B cell (primary cell): ENCODE data around the gene AKAP9. TPM values are rescaled to one million over a fixed set of nuclear protein-coding genes. Genes with fewer than 3 reads are reported as not detected.
A peak's percentile ranks its signal among the peaks of the same experiment; 100 is the strongest.

ENCODE experiments used
- ATAC-seq: fragments of 200-7000 bp; cut with Tn5 transposase; one replicate; pipeline ENCODE4 v1.10.0; 2021; ENCODE audit warnings: low read depth, mild to moderate bottlenecking, moderate number of reproducible peaks, moderate library complexity
- CTCF ChIA-PET: fragments of 350-600 bp; sonication (Branson Sonifier 250); formaldehyde crosslinking; loops from one replicate; lab custom pipeline; 2021; ENCODE audit warnings: antibody characterized with exemption, inconsistent platforms; lab: Charles Lee
- POLR2A ChIA-PET: fragments of 350-600 bp; sonication (Branson Sonifier 250); formaldehyde crosslinking; loops from one replicate; lab custom pipeline; 2021; ENCODE audit warnings: antibody characterized with exemption; lab: Charles Lee
- DNase-seq: peaks from one replicate; pipeline ENCODE4 v3.0.0; 2013
- H2AFZ ChIP-seq: 2 replicates; pipeline ENCODE4 v1.6.1; 2012; ENCODE audit warnings: mild to moderate bottlenecking, low read depth, low read length; ENCODE audit not compliant: insufficient read depth, poor library complexity, severe bottlenecking
- H3K27ac ChIP-seq, 2 donors: 1 replicate in 1 of 2; 2 replicates in 1 of 2; pipeline ENCODE4 v1.5.1; 2012 to 2013; ENCODE audit warnings: low read length in 2 of 2, mild to moderate bottlenecking in 2 of 2, moderate library complexity in 1 of 2
- H3K27me3 ChIP-seq, 4 experiments: fragments of 200-600 bp in 1 of 4; sonication (generic) in 1 of 4; replicated peaks in 1 of 4; 1 replicate in 2 of 4; 2 replicates in 2 of 4; pipeline versions ENCODE4 v1.6.1 to v1.7.0; 2013 to 2016; ENCODE audit warnings: low read length in 3 of 4, mild to moderate bottlenecking in 2 of 4, mixed read lengths in 1 of 4, moderate library complexity in 1 of 4; ENCODE audit not compliant: insufficient read depth in 4 of 4, control insufficient read depth in 3 of 4; ENCODE audit errors: control extremely low read depth in 1 of 4
- H3K36me3 ChIP-seq, 2 experiments: replicated peaks in 1 of 2; 1 replicate in 1 of 2; 2 replicates in 1 of 2; pipeline versions ENCODE4 v1.6.1 to v1.7.1; 2013; ENCODE audit warnings: low read length in 1 of 2; ENCODE audit not compliant: insufficient read depth in 2 of 2, control insufficient read depth in 1 of 2; ENCODE audit errors: control extremely low read depth in 1 of 2, extremely low read depth in 1 of 2
- H3K4me1 ChIP-seq, 2 donors: fragments of 200-600 bp in 1 of 2; sonication (generic) in 1 of 2; 1 replicate in 1 of 2; 2 replicates in 1 of 2; pipeline versions ENCODE4 v1.5.1 to v1.6.1; 2013 to 2017; ENCODE audit warnings: low read length in 2 of 2; ENCODE audit not compliant: control insufficient read depth in 2 of 2, insufficient read depth in 2 of 2
- H3K4me2 ChIP-seq: replicated peaks from 2 replicates; pipeline ENCODE3; 2012; ENCODE audit warnings: mild to moderate bottlenecking, low read depth, low read length; ENCODE audit not compliant: poor library complexity, severe bottlenecking
- H3K4me3 ChIP-seq, 5 experiments: fragments of 200-600 bp in 1 of 5; sonication (generic) in 1 of 5; 1 replicate in 3 of 5; 2 replicates in 2 of 5; pipeline versions ENCODE4 v1.5.1 to v1.7.0; 2011 to 2016; ENCODE audit warnings: low read length in 4 of 5, mild to moderate bottlenecking in 4 of 5, low read depth in 2 of 5, control low read depth in 1 of 5, moderate library complexity in 1 of 5; ENCODE audit not compliant: insufficient read depth in 1 of 5; ENCODE audit errors: control extremely low read depth in 1 of 5, extremely low read depth in 1 of 5
- H3K79me2 ChIP-seq: fragments of 200-600 bp; sonication (generic); one replicate; pipeline ENCODE4 v1.6.0; 2016; ENCODE audit warnings: low read length; ENCODE audit not compliant: control insufficient read depth, insufficient read depth
- H3K9ac ChIP-seq: fragments of 200-600 bp; sonication (generic); 2 replicates; pipeline ENCODE4 v1.6.1; 2017; ENCODE audit warnings: mild to moderate bottlenecking, low read length, moderate library complexity
- H3K9me3 ChIP-seq, 3 donors: one replicate each; pipeline versions ENCODE4 v1.6.1 to v1.7.1; 2013; ENCODE audit warnings: low read length in 2 of 3; ENCODE audit not compliant: control insufficient read depth in 2 of 3, insufficient read depth in 1 of 3; ENCODE audit errors: control extremely low read depth in 1 of 3
- H4K20me1 ChIP-seq: 2 replicates; pipeline ENCODE4 v1.6.0; 2012; ENCODE audit warnings: mild to moderate bottlenecking, low read length; ENCODE audit not compliant: insufficient read depth, control insufficient read depth, poor library complexity, severe bottlenecking
- H3K27ac Mint-ChIP-seq: one replicate; pipeline ENCODE4 v1.8.0; 2021; ENCODE audit warnings: mixed read lengths
- H3K27me3 Mint-ChIP-seq: one replicate; pipeline ENCODE4 v1.8.0; 2021; ENCODE audit warnings: mixed read lengths
- H3K4me1 Mint-ChIP-seq: one replicate; pipeline ENCODE4 v1.8.0; 2021; ENCODE audit warnings: mixed read lengths
- H3K4me3 Mint-ChIP-seq: one replicate; pipeline ENCODE4 v1.8.0; 2021; ENCODE audit warnings: mixed read lengths
- H3K9me3 Mint-ChIP-seq: one replicate; pipeline ENCODE4 v1.8.0; 2022; ENCODE audit warnings: mixed read lengths; ENCODE audit not compliant: insufficient read depth
- EZH2 ChIP-seq: IDR thresholded peaks from 2 replicates; pipeline ENCODE4 v1.6.1; 2012; ENCODE audit warnings: borderline replicate concordance, low read depth, mild to moderate bottlenecking, moderate library complexity, low read length; ENCODE audit not compliant: insufficient read depth, poor library complexity, severe bottlenecking
- WGBS: methylation state at CpG from one replicate; pipeline ENCODE4 v1.1.5; 2013; ENCODE audit warnings: missing lambda C conversion rate; ENCODE audit not compliant: insufficient coverage; 5-methylcytosine and 5-hydroxymethylcytosine counted together
- intact Hi-C: fragments of 100-400 bp; cut with micrococcal nuclease; formaldehyde crosslinking; loops from one replicate; pipeline ENCODE4 v1.10.0; 2022
- polyA plus RNA-seq: library from polyadenylated mRNA; depleted of rRNA; stranded (reverse); fragments of >200 nt; gene quantifications from 2 replicates; pipeline ENCODE4 v1.2.3, GENCODE V29; 2012
- total RNA-seq, 2 donors: library from RNA; stranded (reverse); fragments of 120-200 nt in 1 of 2; gene quantifications; 1 replicate in 1 of 2; 2 replicates in 1 of 2; pipeline versions ENCODE4 v1.2.3 to v1.2.4, GENCODE V29; 2013 to 2022
- TF ChIP-seq, protein P1 (sequence below): fragments of 200-600 bp; IDR thresholded peaks from one replicate; pipeline ENCODE4 v1.8.0; 2022; ENCODE audit warnings: antibody characterized with exemption, mild to moderate bottlenecking

Gene AKAP9
- total and polyA plus RNA-seq, 2 donors (not counting 1 experiment from before 2014, with no cell fraction given) = 19.3 to 106 TPM

DNA sequence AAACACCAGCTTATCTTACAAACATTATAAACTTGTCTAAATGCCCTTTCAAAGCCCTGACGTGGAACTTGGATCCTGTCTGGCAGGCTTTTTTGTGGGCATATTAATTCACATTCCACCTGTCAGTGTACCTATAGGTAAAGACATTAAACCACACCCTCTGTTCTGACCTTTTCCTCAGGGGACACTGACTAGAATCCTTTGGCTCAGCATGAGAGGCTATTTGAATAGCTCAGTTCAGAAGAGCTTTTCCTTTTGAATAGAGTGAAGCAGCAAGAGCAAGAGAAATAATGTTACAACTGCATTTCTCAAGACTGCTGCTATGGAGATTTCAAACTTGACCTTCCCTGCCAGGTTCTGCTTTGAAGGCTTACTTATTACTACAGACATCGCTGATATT, 116.7 kb downstream of the AKAP9 start:
- H3K27ac Mint-ChIP-seq = no peak overlapping the region
- peak overlapping the region; percentile 34 for H3K4me2 ChIP-seq

GRCh38 chr7:92058040-92058439, 117.4 kb downstream of the AKAP9 start:
- H3K4me3 ChIP-seq = no peak overlapping the region
- H3K27me3 ChIP-seq = no peaks in the 10 kb centered on the region
- H3K4me1 Mint-ChIP-seq = peaks cover 10% of the 10 kb centered on the region
- H3K27ac Mint-ChIP-seq = no peak overlapping the region
- no peak for TF ChIP-seq EZH2
- TF ChIP-seq, protein P1, sequence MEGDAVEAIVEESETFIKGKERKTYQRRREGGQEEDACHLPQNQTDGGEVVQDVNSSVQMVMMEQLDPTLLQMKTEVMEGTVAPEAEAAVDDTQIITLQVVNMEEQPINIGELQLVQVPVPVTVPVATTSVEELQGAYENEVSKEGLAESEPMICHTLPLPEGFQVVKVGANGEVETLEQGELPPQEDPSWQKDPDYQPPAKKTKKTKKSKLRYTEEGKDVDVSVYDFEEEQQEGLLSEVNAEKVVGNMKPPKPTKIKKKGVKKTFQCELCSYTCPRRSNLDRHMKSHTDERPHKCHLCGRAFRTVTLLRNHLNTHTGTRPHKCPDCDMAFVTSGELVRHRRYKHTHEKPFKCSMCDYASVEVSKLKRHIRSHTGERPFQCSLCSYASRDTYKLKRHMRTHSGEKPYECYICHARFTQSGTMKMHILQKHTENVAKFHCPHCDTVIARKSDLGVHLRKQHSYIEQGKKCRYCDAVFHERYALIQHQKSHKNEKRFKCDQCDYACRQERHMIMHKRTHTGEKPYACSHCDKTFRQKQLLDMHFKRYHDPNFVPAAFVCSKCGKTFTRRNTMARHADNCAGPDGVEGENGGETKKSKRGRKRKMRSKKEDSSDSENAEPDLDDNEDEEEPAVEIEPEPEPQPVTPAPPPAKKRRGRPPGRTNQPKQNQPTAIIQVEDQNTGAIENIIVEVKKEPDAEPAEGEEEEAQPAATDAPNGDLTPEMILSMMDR = no peak
- H3K27ac ChIP-seq = no peak overlapping the region
- CTCF ChIA-PET = no interaction called here
- H3K4me3 Mint-ChIP-seq = no peak overlapping the region
- H3K4me2 ChIP-seq = peak overlapping the region; percentile 34
- no peaks in the 10 kb centered on the region for H3K79me2 ChIP-seq
- H3K9me3 ChIP-seq = no peaks in the 10 kb centered on the region
- intact Hi-C loops = no loop called here
- no peaks in the 10 kb centered on the region for H3K9me3 Mint-ChIP-seq
- DNase-seq (no peak), ATAC-seq (no peak)
- H3K4me1 ChIP-seq = peaks cover 5 to 10% of the 10 kb centered on the region in 2 donors
- H3K9ac ChIP-seq = peak overlapping the region; percentile 11
- peaks cover 3 to 29% of the 10 kb centered on the region in 2 experiments for H3K36me3 ChIP-seq
- no peaks in the 10 kb centered on the region for H4K20me1 ChIP-seq
- no CpG with 5 or more reads among the region's 5 CpGs for WGBS
- no peaks in the 10 kb centered on the region for H3K27me3 Mint-ChIP-seq
- H2AFZ ChIP-seq = no peak overlapping the region
- POLR2A ChIA-PET = no interaction called here

More for the DNA sequence above, 116.7 kb downstream of the AKAP9 start:
- no peak overlapping the region for H3K4me3 ChIP-seq
- Mint-ChIP-seq H3K9me3 (no peaks in the 10 kb centered on the region), H3K4me1 (peaks cover 10% of the 10 kb centered on the region), H3K4me3 (no peak overlapping the region), H3K27me3 (no peaks in the 10 kb centered on the region)
- ATAC-seq (no peak), DNase-seq (no peak)
- H3K79me2 ChIP-seq = no peaks in the 10 kb centered on the region
- no peak overlapping the region for H3K9ac ChIP-seq
- H3K36me3 ChIP-seq = peaks cover 1 to 32% of the 10 kb centered on the region in 2 experiments
- intact Hi-C loops = no loop called here
- CTCF ChIA-PET = no interaction called here
- POLR2A ChIA-PET = no interaction called here
- TF ChIP-seq EZH2 = no peak
- TF ChIP-seq, protein P1 = no peak
- no peak overlapping the region for H2AFZ ChIP-seq
- no peaks in the 10 kb centered on the region for H3K27me3 ChIP-seq
- H3K9me3 ChIP-seq = no peaks in the 10 kb centered on the region
- WGBS = 75% methylated on average over 1 of the region's 2 CpGs
- peaks cover 5 to 10% of the 10 kb centered on the region in 2 donors for H3K4me1 ChIP-seq
- no peaks in the 10 kb centered on the region for H4K20me1 ChIP-seq
- no peak overlapping the region for H3K27ac ChIP-seq
